WI38 (cell line): Measurements from ENCODE around the gene ELK3.

Experiments used
- H3K4me3 ChIP-seq: 2 replicates; pipeline ENCODE4 v1.5.1; 2011; ENCODE audit warnings: low read depth, mild to moderate bottlenecking, control low read depth, low read length
- TF ChIP-seq, protein P1 (sequence below): IDR thresholded peaks from 2 replicates; pipeline ENCODE4 v1.5.1; 2012; ENCODE audit warnings: low read depth, mild to moderate bottlenecking, control low read depth, low read length

Gene ELK3

DNA sequence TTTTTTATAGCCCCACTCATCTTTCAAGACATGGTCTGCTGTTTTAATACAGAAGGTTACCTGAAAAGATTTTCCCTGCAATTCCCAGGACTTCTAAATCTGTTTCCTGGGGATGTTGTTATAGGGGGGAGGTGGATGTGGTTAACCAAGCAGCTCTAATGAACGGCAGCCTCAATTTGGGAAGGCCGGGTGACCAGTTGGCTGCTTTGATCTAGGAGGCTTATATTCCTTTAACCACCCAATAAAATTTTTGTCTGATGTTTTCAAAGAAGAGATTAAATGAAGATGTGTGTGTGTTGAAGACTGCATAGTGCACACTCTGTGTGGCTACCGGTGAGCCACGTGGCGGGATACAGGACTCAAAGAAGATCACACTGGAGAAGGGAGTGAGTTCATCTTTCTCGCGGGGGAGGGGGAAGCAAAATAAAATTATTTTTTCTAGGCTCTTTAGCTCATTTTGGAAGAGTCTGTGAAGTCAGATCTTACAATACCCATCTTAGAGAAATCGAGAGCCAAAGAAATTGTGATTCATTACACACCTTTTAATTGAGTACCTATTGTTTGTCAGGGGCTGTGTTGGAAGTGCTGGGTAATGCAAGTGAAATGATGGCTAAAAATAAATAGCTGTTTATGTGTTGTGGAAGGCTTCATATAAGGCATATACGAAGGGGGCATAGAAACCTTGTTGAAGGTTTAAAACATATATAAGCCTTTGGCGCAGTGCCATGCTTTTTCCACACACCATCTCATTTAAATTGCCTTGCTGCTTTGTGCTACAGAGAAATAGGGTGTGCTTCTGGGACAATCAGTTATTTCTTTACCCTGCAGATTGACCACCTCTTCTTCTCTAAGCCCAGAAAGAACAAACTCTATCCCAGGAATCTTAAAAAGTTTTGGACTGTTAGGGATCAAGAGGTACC lies 18.5 kb downstream of the ELK3 start:
- no peak overlapping the region for H3K4me3 ChIP-seq
- TF ChIP-seq, protein P1, sequence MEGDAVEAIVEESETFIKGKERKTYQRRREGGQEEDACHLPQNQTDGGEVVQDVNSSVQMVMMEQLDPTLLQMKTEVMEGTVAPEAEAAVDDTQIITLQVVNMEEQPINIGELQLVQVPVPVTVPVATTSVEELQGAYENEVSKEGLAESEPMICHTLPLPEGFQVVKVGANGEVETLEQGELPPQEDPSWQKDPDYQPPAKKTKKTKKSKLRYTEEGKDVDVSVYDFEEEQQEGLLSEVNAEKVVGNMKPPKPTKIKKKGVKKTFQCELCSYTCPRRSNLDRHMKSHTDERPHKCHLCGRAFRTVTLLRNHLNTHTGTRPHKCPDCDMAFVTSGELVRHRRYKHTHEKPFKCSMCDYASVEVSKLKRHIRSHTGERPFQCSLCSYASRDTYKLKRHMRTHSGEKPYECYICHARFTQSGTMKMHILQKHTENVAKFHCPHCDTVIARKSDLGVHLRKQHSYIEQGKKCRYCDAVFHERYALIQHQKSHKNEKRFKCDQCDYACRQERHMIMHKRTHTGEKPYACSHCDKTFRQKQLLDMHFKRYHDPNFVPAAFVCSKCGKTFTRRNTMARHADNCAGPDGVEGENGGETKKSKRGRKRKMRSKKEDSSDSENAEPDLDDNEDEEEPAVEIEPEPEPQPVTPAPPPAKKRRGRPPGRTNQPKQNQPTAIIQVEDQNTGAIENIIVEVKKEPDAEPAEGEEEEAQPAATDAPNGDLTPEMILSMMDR = no peak

DNA sequence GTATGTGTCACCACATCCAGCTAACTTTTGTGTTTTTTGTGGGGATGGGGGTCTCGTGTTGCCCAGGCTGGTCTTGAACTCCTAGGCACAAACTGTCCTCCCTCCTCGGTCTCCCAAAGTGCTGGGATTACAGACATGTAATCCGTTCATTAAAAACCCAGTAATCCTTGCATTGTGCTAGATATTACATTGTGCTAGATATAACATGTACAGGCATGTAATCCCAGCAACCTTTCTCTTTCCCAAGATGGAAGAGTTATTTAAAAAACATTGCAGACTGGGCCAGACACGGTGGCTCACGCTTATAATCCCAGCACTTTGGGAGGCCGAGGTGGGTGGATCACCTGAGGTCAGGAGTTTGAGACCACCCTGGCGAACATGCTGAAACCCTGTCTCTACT lies 19.7 kb downstream of the ELK3 start:
- no peak overlapping the region for H3K4me3 ChIP-seq

DNA sequence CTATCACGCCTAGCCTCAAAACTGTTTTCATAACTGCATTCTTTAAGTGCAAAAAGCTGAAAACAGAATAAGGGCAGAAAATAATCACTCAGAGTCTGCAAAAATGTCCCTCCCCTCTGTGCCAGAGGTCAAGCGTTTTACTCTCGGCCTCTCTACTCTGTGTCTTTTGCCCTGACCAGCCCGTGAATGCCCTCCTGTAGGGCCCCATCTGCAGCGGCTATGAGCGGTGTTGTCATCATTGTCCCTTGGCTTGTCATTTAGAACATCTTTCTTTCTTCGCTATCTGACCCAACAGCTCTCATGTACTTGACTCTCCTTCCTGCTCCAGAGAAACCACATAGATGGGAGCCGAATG lies 21.7 kb downstream of the ELK3 start:
- no peak overlapping the region for H3K4me3 ChIP-seq
- TF ChIP-seq, protein P1 = no peak

More for the DNA sequence above, 19.7 kb downstream of the ELK3 start:
- TF ChIP-seq, protein P1 = no peak

DNA sequence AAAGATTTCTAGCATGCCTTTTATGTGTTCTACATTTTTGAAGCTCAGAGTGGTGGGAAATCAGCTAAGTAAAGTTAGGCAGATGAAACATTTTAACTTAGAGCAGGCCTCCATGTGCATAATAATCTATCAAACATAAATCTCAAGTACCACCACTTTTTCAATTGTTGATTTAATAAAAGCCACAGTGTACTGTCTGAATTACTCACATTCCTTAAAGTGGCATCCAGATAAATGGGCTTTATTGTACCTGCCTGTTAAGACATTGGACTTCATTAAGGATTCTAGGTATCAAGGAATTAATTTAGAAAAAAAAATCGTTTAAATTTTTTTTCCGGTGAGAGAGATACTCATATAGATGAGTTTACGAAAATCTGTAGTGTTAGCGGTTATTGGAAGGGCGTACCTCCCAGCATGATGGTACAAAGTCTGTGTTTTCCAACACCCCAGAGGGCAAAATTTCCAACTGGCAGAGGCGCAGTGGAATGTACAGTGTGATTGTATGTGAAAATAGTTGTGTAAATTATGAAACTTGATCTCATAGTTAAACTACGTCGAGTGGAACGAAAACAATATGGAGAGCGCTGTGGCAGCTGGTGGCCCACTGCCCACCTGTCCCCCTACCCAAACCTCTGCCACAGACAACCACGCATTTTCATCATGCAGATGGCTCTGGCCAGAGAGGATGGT lies 25.0 kb downstream of the ELK3 start:
- TF ChIP-seq, protein P1 = no peak
- H3K4me3 ChIP-seq = peak overlapping the region; percentile 37

DNA sequence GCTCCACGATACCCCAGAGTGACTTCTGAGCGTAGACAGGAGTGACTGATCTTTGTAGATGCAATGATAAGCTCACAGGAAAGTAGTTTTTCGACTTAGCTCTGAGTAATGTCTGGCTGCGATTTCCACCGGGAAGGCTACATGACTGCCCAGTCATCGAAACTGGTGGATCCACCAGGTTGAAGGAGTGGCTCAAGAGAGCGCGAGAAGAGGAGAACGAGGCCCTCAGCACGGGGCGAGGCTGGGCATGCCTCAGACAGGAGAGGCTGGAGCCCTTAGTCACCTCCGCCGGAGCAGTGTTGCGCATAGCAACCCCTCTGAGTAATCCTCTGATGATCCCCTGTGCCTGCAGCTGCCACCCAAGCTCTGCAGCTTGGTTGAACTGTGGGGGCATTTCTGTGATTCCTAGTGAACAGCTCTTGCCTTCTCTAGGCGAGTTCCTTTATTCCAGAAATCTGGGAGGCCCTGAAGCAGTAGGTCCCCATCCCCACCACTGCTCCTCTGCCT lies 25.6 kb downstream of the ELK3 start:
- TF ChIP-seq, protein P1 = no peak
- H3K4me3 ChIP-seq = peak overlapping the region; percentile 37

DNA sequence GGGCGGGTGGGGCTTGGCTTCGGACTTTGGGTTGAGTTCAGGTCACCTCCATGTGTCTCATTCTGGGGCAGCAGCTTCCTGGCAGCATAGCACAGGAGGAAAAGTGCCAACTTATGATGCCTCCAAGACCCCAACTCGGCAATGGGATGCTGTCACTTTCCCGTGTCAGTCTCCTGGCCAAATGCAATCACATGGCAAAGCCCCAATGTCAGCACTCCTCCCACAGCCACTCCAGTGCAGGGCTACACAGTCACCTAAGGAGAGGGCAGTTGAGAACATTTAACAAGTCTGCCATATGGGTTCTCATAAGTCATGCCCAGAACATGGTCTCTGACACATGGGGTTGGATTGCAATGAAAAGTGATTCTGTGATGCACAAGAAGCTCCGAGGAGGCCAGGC lies 26.7 kb downstream of the ELK3 start:
- TF ChIP-seq, protein P1 = no peak
- no peak overlapping the region for H3K4me3 ChIP-seq

DNA sequence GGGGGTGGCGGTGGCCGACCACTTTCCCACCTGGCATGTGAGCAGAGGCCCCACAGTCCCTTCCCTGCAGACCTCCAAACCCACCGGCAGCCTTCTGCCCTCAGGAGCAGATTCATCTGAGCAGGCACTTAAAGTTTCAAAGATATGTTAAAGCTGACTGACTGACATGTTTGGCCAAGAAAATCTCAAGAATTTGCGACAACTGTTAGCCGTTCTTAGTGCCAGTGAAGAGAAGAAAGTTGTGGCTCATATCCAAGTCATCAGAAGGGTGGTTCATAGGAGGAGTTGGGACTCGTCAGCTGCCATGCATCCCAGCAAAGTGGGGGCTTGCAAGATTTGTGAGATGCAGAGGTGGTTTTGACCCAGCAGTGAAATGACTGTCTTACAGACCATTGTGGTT lies 27.2 kb downstream of the ELK3 start:
- H3K4me3 ChIP-seq = no peak overlapping the region
- TF ChIP-seq, protein P1 = no peak
